NCI-H526 treated with DMSO at 0.1 percent for 48 hours (cell line): ENCODE data around the gene NUDCD2.
"Not testable (repeated sequence)": the region's sequence is repeated elsewhere in the genome, so short reads cannot be mapped to it uniquely, and the experiment has no call there.

ENCODE experiments used
- DNase-seq: peaks from one replicate; lab custom pipeline; 2025; lab: John Stamatoyannopoulos, UW

NUDCD2 gene

DNA sequence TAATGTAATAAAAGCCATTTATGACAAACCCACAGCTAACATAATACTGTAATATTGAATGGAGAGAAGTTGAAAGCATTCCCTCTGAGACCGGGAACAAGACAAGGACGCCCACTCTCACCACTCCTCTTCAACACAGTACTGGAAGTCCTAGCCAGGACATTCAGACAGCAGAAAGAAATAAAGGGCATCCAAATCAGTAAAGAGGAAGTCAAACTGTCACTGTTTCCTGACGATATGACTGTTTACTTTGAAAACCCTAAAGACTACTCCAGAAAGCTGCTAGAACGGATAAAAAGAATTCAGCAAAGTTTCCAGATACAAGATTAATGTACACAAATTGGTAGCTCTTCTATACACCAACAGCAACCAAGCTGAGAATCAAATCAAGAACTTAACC lies 33.8 kb downstream of the NUDCD2 start:
- not testable (repeated sequence) for DNase-seq

DNA sequence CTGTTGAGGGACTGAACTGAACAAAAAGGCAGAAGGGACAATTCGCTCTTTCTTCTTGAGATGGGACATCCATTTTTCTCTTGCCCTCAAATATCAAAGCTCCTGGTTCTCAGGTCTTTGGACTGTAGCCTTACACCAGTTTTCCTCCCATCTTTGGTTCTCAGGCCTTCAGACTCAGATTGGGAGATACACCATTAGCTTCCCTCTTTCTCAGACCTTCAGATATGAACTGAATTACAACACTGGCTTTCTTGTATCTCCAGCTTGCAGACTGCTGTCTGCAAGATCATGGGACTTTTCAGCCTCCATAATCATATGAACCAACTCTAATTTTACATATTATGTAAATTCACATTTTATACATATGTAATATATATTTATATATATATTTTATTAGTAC lies 35.1 kb downstream of the NUDCD2 start:
- no peak for DNase-seq

DNA sequence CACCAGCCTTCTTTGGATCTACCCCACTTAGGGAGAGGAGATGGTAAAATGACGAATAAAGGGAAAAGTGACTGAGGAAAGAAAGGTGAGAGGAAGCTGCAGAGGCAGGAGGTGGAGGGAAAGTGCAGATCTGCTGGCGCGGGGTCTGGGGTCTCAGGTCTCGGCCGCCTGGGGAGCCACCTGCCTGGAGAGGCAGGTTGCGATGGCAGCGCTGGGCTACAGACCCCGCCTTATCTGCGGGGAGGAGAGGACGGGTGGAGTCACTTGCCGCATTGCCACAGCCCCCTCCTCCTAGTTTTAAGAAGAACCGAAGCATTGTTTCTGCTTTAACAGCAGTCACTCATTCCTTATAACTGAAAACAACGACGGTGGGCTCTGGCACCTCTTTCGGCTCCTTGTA lies 44.2 kb downstream of the NUDCD2 start:
- not testable (repeated sequence) for DNase-seq

- DNase-seq, result no peak
Measured at GRCh38 chr5:163410505-163410904, 49.4 kb downstream of the NUDCD2 start.

GRCh38 chr5:163409384-163409783 lies 50.5 kb downstream of the NUDCD2 start:
- no peak for DNase-seq

- DNase-seq, result peak; percentile 5
Measured at GRCh38 chr5:163408311-163408923, 51.5 kb downstream of the NUDCD2 start.

DNA sequence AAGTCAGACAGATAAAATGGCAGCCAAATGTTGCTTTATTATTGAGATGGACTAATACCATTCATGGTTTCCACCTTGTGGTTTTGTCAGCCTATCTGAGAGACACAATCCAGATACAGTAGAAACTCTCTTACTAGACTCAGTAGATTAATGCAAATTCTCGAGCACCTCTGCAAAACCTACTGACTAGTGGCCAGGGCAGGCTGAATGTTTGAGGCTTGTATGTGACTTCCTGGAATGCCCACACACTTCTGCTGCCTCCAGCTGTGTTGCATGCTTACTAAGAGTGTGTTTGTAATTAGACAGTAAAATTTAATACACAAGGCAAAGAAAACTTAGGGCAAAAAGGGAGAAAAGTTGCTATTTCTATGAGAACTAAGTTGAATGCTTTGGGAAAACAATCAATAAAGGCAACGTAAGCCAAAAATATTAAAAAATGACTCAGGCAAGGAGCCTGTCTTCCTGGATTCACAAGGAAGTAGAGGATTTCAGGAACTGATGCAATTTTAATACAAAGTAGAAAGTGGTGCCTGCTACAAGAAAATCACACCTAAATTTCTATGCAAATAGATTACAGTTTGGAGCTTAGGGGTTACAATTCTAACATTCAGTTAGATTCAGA lies 52.8 kb downstream of the NUDCD2 start:
- no peak for DNase-seq

GRCh38 chr5:163404364-163405173 lies 55.3 kb downstream of the NUDCD2 start:
- DNase-seq, result no peak

- DNase-seq, result no peak
Measured at GRCh38 chr5:163402007-163402406, 57.9 kb downstream of the NUDCD2 start.

GRCh38 chr5:163401271-163401670 lies 58.6 kb downstream of the NUDCD2 start:
- no peak for DNase-seq

- DNase-seq, result no peak
Measured at GRCh38 chr5:163399923-163400322, 60.0 kb downstream of the NUDCD2 start.

DNA sequence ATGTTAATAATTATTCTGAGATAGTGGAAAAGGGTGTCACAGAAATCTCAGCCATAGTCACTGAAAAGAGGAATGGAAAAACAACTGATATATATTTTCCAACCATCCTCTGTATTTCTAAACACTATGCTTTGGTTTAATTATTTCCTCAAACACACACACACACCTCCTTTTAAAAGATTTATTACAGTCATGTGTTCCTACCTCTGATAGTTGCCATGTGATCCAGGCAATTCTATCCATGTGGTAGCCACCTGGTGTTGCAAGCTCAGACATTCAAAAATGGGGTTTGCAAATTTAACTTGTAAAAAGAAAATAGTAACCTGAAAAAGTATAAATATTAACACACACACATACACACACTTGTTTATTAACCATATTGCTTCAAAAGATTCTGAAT lies 62.5 kb downstream of the NUDCD2 start:
- DNase-seq, result no peak

DNA sequence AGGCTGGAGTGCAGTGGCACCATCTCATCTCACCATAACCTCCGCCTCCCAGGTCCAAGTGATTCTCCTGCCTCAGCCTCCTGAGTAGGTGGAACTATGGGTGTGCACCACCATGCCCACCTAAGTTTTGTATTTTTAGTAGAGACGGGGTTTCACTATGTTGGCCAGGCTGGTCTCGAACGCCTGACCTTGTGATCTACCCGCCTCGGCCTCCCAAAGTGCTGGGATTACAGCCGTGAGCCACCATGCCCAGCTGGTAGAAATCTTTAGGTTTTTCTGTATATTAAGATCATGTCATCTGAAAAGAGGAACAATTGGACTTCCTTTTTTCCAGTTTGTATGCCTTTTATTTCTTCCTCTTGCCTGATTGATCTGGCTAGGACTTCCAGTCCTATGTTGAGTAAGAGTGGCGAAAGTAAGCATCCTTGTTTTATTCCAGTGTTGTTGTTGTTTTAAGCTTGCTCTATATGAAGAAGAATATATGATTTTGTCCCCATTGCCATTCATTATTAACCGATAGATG lies 63.0 kb downstream of the NUDCD2 start:
- DNase-seq, result not testable (repeated sequence)
